Lower leg skin (tissue), 3 donors: Measurements from ENCODE around the gene NCOA4.

ENCODE experiments used
- CTCF ChIP-seq, 3 donors: fragments of 450-650 bp; IDR thresholded peaks; one replicate each; pipeline ENCODE4 v1.5.1; 2016; ENCODE audit warnings: antibody characterized with exemption in 3 of 3, mild to moderate bottlenecking in 3 of 3, moderate library complexity in 2 of 3
- POLR2A ChIP-seq, 2 donors: fragments of 450-650 bp; IDR thresholded peaks; one replicate each; pipeline ENCODE4 v1.6.1; 2016 to 2017; ENCODE audit warnings: antibody characterized with exemption in 2 of 2, mild to moderate bottlenecking in 1 of 2, moderate library complexity in 1 of 2

DNA sequence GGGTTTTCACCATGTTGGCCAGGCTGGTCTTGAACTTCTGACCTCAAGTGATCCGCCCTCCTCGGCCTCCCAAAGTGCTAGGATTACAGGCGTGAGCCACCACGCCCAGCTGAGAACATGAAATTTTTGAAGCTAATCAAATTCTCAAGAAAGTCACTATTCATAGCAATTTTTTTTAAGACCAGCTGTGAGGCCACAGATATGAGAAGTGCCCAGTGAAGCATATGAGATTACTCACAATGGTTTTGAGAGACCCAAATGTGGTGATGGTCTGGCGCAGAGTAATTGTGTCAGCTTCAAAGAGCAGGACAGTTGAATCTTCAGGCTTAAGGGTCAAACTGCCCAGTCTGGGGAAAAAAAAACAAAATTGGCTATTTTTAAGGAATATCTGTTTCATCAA, 16.2 kb downstream of the NCOA4 start:
- TF ChIP-seq CTCF (IDR thresholded peaks at IDR 0.05) (no peak), POLR2A (IDR thresholded peaks at IDR 0.05) (no peak)
